Right lobe of liver (tissue), 6 donors: ENCODE measurements around the gene PCIF1. TPM values are rescaled to one million over a fixed set of nuclear protein-coding genes. Genes with fewer than 3 reads are reported as not detected.
"Not testable (repeated sequence)": the region's sequence is repeated elsewhere in the genome, so short reads cannot be mapped to it uniquely, and the experiment has no call there.

Experiments
- ATAC-seq, 4 donors: fragments of 200-7000 bp; cut with Tn5 transposase; one replicate each; pipeline ENCODE4 v1.9.1; 2020; ENCODE audit warnings: mild to moderate bottlenecking in 4 of 4, moderate library complexity in 4 of 4
- DNase-seq, 3 donors: peaks; one replicate each; pipeline ENCODE4 v3.0.0-alpha.2; 2020
- H3K27ac ChIP-seq, 3 donors: fragments of 200-600 bp; one replicate each; pipeline ENCODE4 v1.8.0; 2022
- H3K27me3 ChIP-seq, 2 donors: fragments of 200-600 bp; one replicate each; pipeline ENCODE4 v1.8.0; 2022
- H3K36me3 ChIP-seq, 4 donors: fragments of 200-600 bp; sonication (generic) in 1 of 4; one replicate each; pipeline versions ENCODE4 v1.5.1 to v1.8.0; 2017 to 2022; ENCODE audit warnings: control low read depth in 1 of 4
- H3K4me1 ChIP-seq, 4 donors: fragments of 200-600 bp; sonication (generic) in 1 of 4; one replicate each; pipeline versions ENCODE4 v1.5.1 to v1.8.0; 2017 to 2022; ENCODE audit warnings: control low read depth in 1 of 4
- H3K4me3 ChIP-seq, 3 donors: fragments of 200-600 bp; one replicate each; pipeline ENCODE4 v1.8.0; 2022
- H3K9me3 ChIP-seq, 4 donors: fragments of 200-600 bp; sonication (generic) in 1 of 4; one replicate each; pipeline versions ENCODE4 v1.5.1 to v1.8.0; 2017 to 2022; ENCODE audit warnings: control low read depth in 1 of 4
- CTCF ChIP-seq, 4 donors: fragments of 200-600 bp in 3 of 4; fragments of 450-650 bp in 1 of 4; IDR thresholded peaks; one replicate each; pipeline versions ENCODE4 v1.5.1 to v1.8.0; 2016 to 2022; ENCODE audit warnings: antibody characterized with exemption in 4 of 4, mild to moderate bottlenecking in 2 of 4
- POLR2A ChIP-seq: fragments of 450-650 bp; IDR thresholded peaks from one replicate; pipeline ENCODE4 v1.6.1; 2017; ENCODE audit warnings: antibody characterized with exemption, mild to moderate bottlenecking
- WGBS: methylation state at CpG from one replicate; pipeline ENCODE4 v1.1.6; 2018; ENCODE audit warnings: low coverage, low lambda C conversion rate; ENCODE audit not compliant: insufficient coverage; ENCODE audit errors: missing lambda C conversion rate; 5-methylcytosine and 5-hydroxymethylcytosine counted together
- intact Hi-C, 2 donors: fragments of 100-400 bp; cut with DNase I; formaldehyde crosslinking; loops; one replicate each; pipeline versions ENCODE4 v1.11.2 to v1.14.1; 2022
- total RNA-seq, 6 experiments: library from RNA; depleted of rRNA in 2 of 6; stranded (reverse); fragments of >200 nt in 2 of 6; fragmentation: NEBNext Ultra II Directional in 3 of 6; extraction: Animal tissue kit (Norgen Biotek cat#: 25700) in 3 of 6; gene quantifications; one replicate each; pipeline versions ENCODE4 v1.1.0 to v1.2.4, GENCODE V29; 2016 to 2023
- donor health status: DM: no; HTN: yes; CAD: no.
- donor health status: DM: no; HTN: no; CAD: no.
- donor health status: DM: no; HTN: no; CAD: no.
- donor health status: DM: no; HTN: yes; CAD: no.
- donor health status: DM: no; HTN: yes; CAD: no.

PCIF1 gene
- total RNA-seq, 6 experiments from 2014 or later: 7.8 to 12.1 (median 9.5) TPM

- Histone ChIP-seq H3K4me1 (no peaks in the 10 kb centered on the region), H3K4me3 (no peak overlapping the region), H3K9me3 (no peaks in the 10 kb centered on the region), H3K36me3 (peaks cover 5 to 68% (median 18%) of the 10 kb centered on the region in 4 donors), H3K27ac (no peak overlapping the region), H3K27me3 (no peaks in the 10 kb centered on the region)
- peak in 1 of 3 donors; percentile 33 for DNase-seq
- WGBS: no CpG with 5 or more reads among the region's 5 CpGs
- TF ChIP-seq POLR2A (no peak), CTCF (IDR thresholded peaks at IDR 0.05) (no peak)
- ATAC-seq: no peak
- intact Hi-C loops: loop anchor here in 1 of 2 donors (10.0 kb wide), 1 partner anchor 138 kb away; the partner anchor contains the start of gene UBE2C
These were observed 18.4 kb downstream of the PCIF1 start for GRCh38 chr20:45952861-45953260.

GRCh38 chr20:45953672-45954071 is 19.2 kb downstream of the PCIF1 start:
- no peaks in the 10 kb centered on the region for H3K27me3 ChIP-seq
- no peaks in the 10 kb centered on the region for H3K9me3 ChIP-seq
- no peak for TF ChIP-seq CTCF (IDR thresholded peaks at IDR 0.05)
- intact Hi-C loops: loop anchor here in 1 of 2 donors (10.0 kb wide), 1 partner anchor 139 kb away; the partner anchor contains the start of gene UBE2C
- no peak overlapping the region for H3K4me3 ChIP-seq
- no peaks in the 10 kb centered on the region for H3K4me1 ChIP-seq
- 94% methylated on average over 2 of the region's 9 CpGs for whole genome bisulfite sequencing
- no peak overlapping the region for H3K27ac ChIP-seq
- H3K36me3 ChIP-seq: peaks cover 0 to 67% (median 18%) of the 10 kb centered on the region in 4 donors
- ATAC-seq (no peak), DNase-seq (peak in 1 of 3 donors; percentile 44)

GRCh38 chr20:45956326-45956725 is 21.8 kb downstream of the PCIF1 start:
- intact Hi-C loops: loop anchor here in 1 of 2 donors (10.0 kb wide), 1 partner anchor 142 kb away; the partner anchor contains the start of gene UBE2C
- DNase-seq: peak in 2 of 3 donors; percentile 11 to 23
- not testable (repeated sequence) for H3K9me3 ChIP-seq, H3K4me3 ChIP-seq, H3K27me3 ChIP-seq, ATAC-seq, H3K4me1 ChIP-seq, H3K27ac ChIP-seq
- WGBS: 93% methylated on average over 10 of the region's 10 CpGs
- peaks cover 0 to 75% (median 31%) of the 10 kb centered on the region in 4 donors for H3K36me3 ChIP-seq

GRCh38 chr20:45957021-45957941 is 22.8 kb downstream of the PCIF1 start:
- 69% methylated on average over 7 of the region's 19 CpGs for WGBS
- peaks cover 0 to 74% (median 32%) of the 10 kb centered on the region in 4 donors for H3K36me3 ChIP-seq
- TF ChIP-seq CTCF (IDR thresholded peaks at IDR 0.05): no peak
- no peak for TF ChIP-seq POLR2A
- H3K9me3 ChIP-seq: no peaks in the 10 kb centered on the region
- ATAC-seq: peak in 1 of 4 donors; percentile 11
- no peak overlapping the region for H3K4me3 ChIP-seq
- peak in 2 of 3 donors; percentile 40 to 44 for DNase-seq
- H3K27me3 ChIP-seq: no peaks in the 10 kb centered on the region
- H3K27ac ChIP-seq: no peak overlapping the region
- H3K4me1 ChIP-seq: no peaks in the 10 kb centered on the region
- intact Hi-C loops: loop anchor here in 1 of 2 donors (10.0 kb wide), 1 partner anchor 142 kb away; the partner anchor contains the start of gene UBE2C

GRCh38 chr20:45958593-45958992 is 24.1 kb downstream of the PCIF1 start:
- 100% methylated on average over 4 of the region's 4 CpGs for WGBS
- Histone ChIP-seq H3K9me3 (no peaks in the 10 kb centered on the region), H3K4me3 (no peak overlapping the region), H3K4me1 (no peaks in the 10 kb centered on the region), H3K27ac (no peak overlapping the region), H3K27me3 (no peaks in the 10 kb centered on the region), H3K36me3 (peaks cover 0 to 74% (median 35%) of the 10 kb centered on the region in 4 donors)
- peak in 1 of 3 donors; percentile 17 for DNase-seq
- ATAC-seq: no peak
- intact Hi-C loops: loop anchor here in 1 of 2 donors (10.0 kb wide), 1 partner anchor 144 kb away; the partner anchor contains the start of gene UBE2C
- TF ChIP-seq POLR2A (no peak), CTCF (IDR thresholded peaks at IDR 0.05) (no peak)
